Mesenchymal stem cell (in vitro differentiated cells and primary cell): ENCODE results near the gene BCS1L.

Experiments used
- DNase-seq: peaks from one replicate; pipeline ENCODE4 v3.0.0-alpha.2; 2013
- H2AFZ ChIP-seq: one replicate; pipeline ENCODE4 v1.6.1; 2013; ENCODE audit warnings: low read depth, mild to moderate bottlenecking, control low read depth, inconsistent platforms, low read length, moderate library complexity
- H2AK5ac ChIP-seq: 2 replicates; pipeline ENCODE4 v1.6.1; 2013; ENCODE audit warnings: low read length, moderate library complexity, mild to moderate bottlenecking, inconsistent platforms; ENCODE audit not compliant: severe bottlenecking
- H2BK120ac ChIP-seq: one replicate; pipeline ENCODE4 v1.6.1; 2013; ENCODE audit warnings: low read depth, mild to moderate bottlenecking, inconsistent platforms, low read length, moderate library complexity
- H2BK12ac ChIP-seq, 2 experiments: one replicate each; pipeline ENCODE4 v1.6.1; 2013; ENCODE audit warnings: inconsistent platforms in 2 of 2, low read length in 2 of 2, mild to moderate bottlenecking in 2 of 2, moderate library complexity in 2 of 2, control low read depth in 1 of 2
- H2BK15ac ChIP-seq: one replicate; pipeline ENCODE4 v1.6.1; 2013; ENCODE audit warnings: mild to moderate bottlenecking, low read depth, inconsistent platforms; ENCODE audit not compliant: poor library complexity, severe bottlenecking
- H2BK5ac ChIP-seq: 2 replicates; pipeline ENCODE4 v1.6.1; 2013; ENCODE audit warnings: low read depth, mild to moderate bottlenecking, low read length, control low read depth, inconsistent platforms; ENCODE audit not compliant: poor library complexity, severe bottlenecking
- H3K14ac ChIP-seq, 2 experiments: one replicate each; pipeline ENCODE4 v1.6.1; 2013; ENCODE audit warnings: inconsistent platforms in 2 of 2, low read length in 2 of 2, control low read depth in 1 of 2, mild to moderate bottlenecking in 1 of 2, moderate library complexity in 1 of 2
- H3K18ac ChIP-seq, 2 experiments: one replicate each; pipeline ENCODE4 v1.6.1; 2013; ENCODE audit warnings: inconsistent platforms in 2 of 2, low read length in 2 of 2, control low read depth in 1 of 2, low read depth in 1 of 2, mild to moderate bottlenecking in 1 of 2
- H3K23ac ChIP-seq, 2 experiments: one replicate each; pipeline ENCODE4 v1.6.1; 2013; ENCODE audit warnings: inconsistent platforms in 2 of 2, low read length in 2 of 2, mild to moderate bottlenecking in 2 of 2, moderate library complexity in 2 of 2, control low read depth in 1 of 2
- H3K27ac ChIP-seq: 2 replicates; pipeline ENCODE4 v1.5.1; 2013; ENCODE audit warnings: mild to moderate bottlenecking, moderate library complexity, low read length, control low read depth, inconsistent platforms; ENCODE audit not compliant: poor library complexity, severe bottlenecking
- H3K27me3 ChIP-seq, 2 experiments: 2 replicates each; pipeline versions ENCODE4 v1.6.1 to v1.7.0; 2013; ENCODE audit warnings: low read length in 2 of 2, mild to moderate bottlenecking in 2 of 2, moderate library complexity in 2 of 2, control low read depth in 1 of 2, inconsistent platforms in 1 of 2; ENCODE audit not compliant: control insufficient read depth in 1 of 2, insufficient read depth in 1 of 2
- H3K36me3 ChIP-seq, 2 experiments: 2 replicates each; pipeline versions ENCODE4 v1.6.1 to v1.7.0; 2013; ENCODE audit warnings: low read length in 2 of 2, control low read depth in 1 of 2, inconsistent platforms in 1 of 2, low read depth in 1 of 2, mild to moderate bottlenecking in 1 of 2; ENCODE audit not compliant: insufficient read depth in 2 of 2, control insufficient read depth in 1 of 2
- H3K4ac ChIP-seq, 2 experiments: one replicate each; pipeline ENCODE4 v1.6.1; 2013; ENCODE audit warnings: inconsistent platforms in 2 of 2, low read length in 2 of 2, mild to moderate bottlenecking in 2 of 2, moderate library complexity in 2 of 2, control low read depth in 1 of 2, low read depth in 1 of 2
- H3K4me1 ChIP-seq: 2 replicates; pipeline ENCODE4 v1.6.1; 2013; ENCODE audit warnings: low read depth, low read length, control low read depth; ENCODE audit not compliant: control insufficient read depth, insufficient read depth
- H3K4me2 ChIP-seq: 2 replicates; pipeline ENCODE4 v1.6.1; 2013; ENCODE audit warnings: low read length, mild to moderate bottlenecking, inconsistent platforms; ENCODE audit not compliant: poor library complexity, severe bottlenecking
- H3K4me3 ChIP-seq, 2 experiments: 2 replicates each; pipeline versions ENCODE4 v1.5.1 to v1.7.0; 2013; ENCODE audit warnings: low read length in 2 of 2, mild to moderate bottlenecking in 2 of 2, control low read depth in 1 of 2, low read depth in 1 of 2; ENCODE audit not compliant: insufficient read depth in 1 of 2
- H3K79me1 ChIP-seq: replicated peaks from 2 replicates; pipeline ENCODE4 v1.6.1; 2013; ENCODE audit warnings: mild to moderate bottlenecking, control low read depth, low read length, inconsistent platforms; ENCODE audit not compliant: poor library complexity, severe bottlenecking
- H3K9ac ChIP-seq: 2 replicates; pipeline ENCODE4 v1.7.0; 2013; ENCODE audit warnings: mild to moderate bottlenecking, low read length, moderate library complexity
- H3K9me3 ChIP-seq: 2 replicates; pipeline ENCODE4 v1.7.0; 2013; ENCODE audit warnings: mild to moderate bottlenecking, low read length; ENCODE audit not compliant: control insufficient read depth
- H4K8ac ChIP-seq: one replicate; pipeline ENCODE4 v1.6.1; 2013; ENCODE audit warnings: inconsistent platforms, mild to moderate bottlenecking, low read length, moderate library complexity
- H4K91ac ChIP-seq: one replicate; pipeline ENCODE4 v1.6.1; 2013; ENCODE audit warnings: mild to moderate bottlenecking, low read length, inconsistent platforms
- WGBS: methylation state at CpG from one replicate; pipeline ENCODE4 v1.1.7; 2013; ENCODE audit warnings: mixed read lengths; 5-methylcytosine and 5-hydroxymethylcytosine counted together

BCS1L gene

GRCh38 chr2:218627939-218628338 is 31.5 kb upstream of the BCS1L start:
- no peak overlapping the region for H2AK5ac ChIP-seq
- no peak overlapping the region for H3K4me2 ChIP-seq
- no peak overlapping the region for H3K23ac ChIP-seq
- H2BK5ac ChIP-seq = no peak overlapping the region
- H3K9me3 ChIP-seq = no peaks in the 10 kb centered on the region
- no peak for DNase-seq
- no peak overlapping the region for H2BK12ac ChIP-seq
- no peak overlapping the region for H3K4ac ChIP-seq
- H3K9ac ChIP-seq = no peak overlapping the region
- no peak overlapping the region for H3K18ac ChIP-seq
- no peaks in the 10 kb centered on the region for H3K27me3 ChIP-seq
- H3K14ac ChIP-seq = no peak overlapping the region
- H2BK15ac ChIP-seq = no peak overlapping the region
- H3K4me1 ChIP-seq = no peaks in the 10 kb centered on the region
- peaks cover 13 to 28% of the 10 kb centered on the region in 2 experiments for H3K36me3 ChIP-seq
- H3K27ac ChIP-seq = no peak overlapping the region
- H2BK120ac ChIP-seq = no peak overlapping the region
- 97% methylated on average over 4 of the region's 4 CpGs for WGBS
- no peaks in the 10 kb centered on the region for H3K79me1 ChIP-seq
- H4K8ac ChIP-seq = no peak overlapping the region
- H2AFZ ChIP-seq = no peak overlapping the region
- H4K91ac ChIP-seq = no peak overlapping the region
- H3K4me3 ChIP-seq = no peak overlapping the region

GRCh38 chr2:218631837-218632236 is 27.6 kb upstream of the BCS1L start:
- Histone ChIP-seq H3K27ac (no peak overlapping the region), H2BK15ac (no peak overlapping the region), H3K9ac (no peak overlapping the region), H4K8ac (no peak overlapping the region), H3K4me1 (no peaks in the 10 kb centered on the region), H2AFZ (no peak overlapping the region), H3K9me3 (no peaks in the 10 kb centered on the region), H3K4me2 (no peak overlapping the region), H3K18ac (no peak overlapping the region), H2AK5ac (no peak overlapping the region), H4K91ac (no peak overlapping the region), H3K4me3 (no peak overlapping the region), H2BK120ac (no peak overlapping the region), H3K14ac (no peak overlapping the region), H2BK5ac (no peak overlapping the region), H2BK12ac (no peak overlapping the region), H3K79me1 (no peaks in the 10 kb centered on the region), H3K23ac (no peak overlapping the region), H3K36me3 (peaks cover 42 to 59% of the 10 kb centered on the region in 2 experiments), H3K4ac (no peak overlapping the region), H3K27me3 (no peaks in the 10 kb centered on the region)
- DNase-seq = no peak
- 80% methylated on average over 3 of the region's 4 CpGs for WGBS

GRCh38 chr2:218635719-218636118 is 23.8 kb upstream of the BCS1L start:
- Histone ChIP-seq H4K8ac (no peak overlapping the region), H3K79me1 (peaks cover 16% of the 10 kb centered on the region), H2AK5ac (no peak overlapping the region), H3K4me1 (peaks cover 2% of the 10 kb centered on the region), H2AFZ (no peak overlapping the region), H3K4me3 (no peak overlapping the region), H4K91ac (no peak overlapping the region), H3K27me3 (no peaks in the 10 kb centered on the region), H3K9me3 (no peaks in the 10 kb centered on the region), H2BK12ac (no peak overlapping the region), H3K18ac (no peak overlapping the region), H2BK120ac (no peak overlapping the region), H3K27ac (no peak overlapping the region), H3K36me3 (peaks cover 53 to 84% of the 10 kb centered on the region in 2 experiments), H3K4me2 (no peak overlapping the region), H2BK5ac (no peak overlapping the region), H3K23ac (no peak overlapping the region), H3K14ac (no peak overlapping the region), H2BK15ac (no peak overlapping the region), H3K4ac (no peak overlapping the region), H3K9ac (no peak overlapping the region)
- DNase-seq = no peak
- WGBS = 88% methylated on average over 5 of the region's 5 CpGs

- Histone ChIP-seq H3K4ac (no peak overlapping the region), H2BK12ac (no peak overlapping the region), H3K9ac (no peak overlapping the region), H2AK5ac (no peak overlapping the region), H3K4me3 (no peak overlapping the region), H2BK15ac (no peak overlapping the region), H4K8ac (no peak overlapping the region), H3K9me3 (no peaks in the 10 kb centered on the region), H2AFZ (no peak overlapping the region), H3K23ac (no peak overlapping the region), H4K91ac (peak overlapping the region; percentile 2), H2BK5ac (no peak overlapping the region), H3K27me3 (no peaks in the 10 kb centered on the region), H3K4me1 (peaks cover 2% of the 10 kb centered on the region), H3K27ac (no peak overlapping the region), H3K18ac (no peak overlapping the region), H3K36me3 (peaks cover 67 to 89% of the 10 kb centered on the region in 2 experiments), H3K79me1 (peaks cover 30% of the 10 kb centered on the region), H3K4me2 (no peak overlapping the region), H2BK120ac (no peak overlapping the region), H3K14ac (no peak overlapping the region)
- DNase-seq = no peak
- 99% methylated on average over 18 of the region's 18 CpGs for WGBS
These were observed 21.1 kb upstream of the BCS1L start for GRCh38 chr2:218638372-218638771.
